Stimulated activated CD8-positive, alpha-beta memory T cell treated with anti-CD3 and anti-CD28 coated beads, Interleukin-15, amount 100 ng/mL, for 24 hours (primary cell): ENCODE data around the gene FOXO1.
A peak's percentile ranks its signal among the peaks of the same experiment; 100 is the strongest.

Experiments
- DNase-seq: peaks from one replicate; pipeline ENCODE4 v3.0.0-alpha.2; 2020; ENCODE audit warnings: low read depth

Gene FOXO1

DNA sequence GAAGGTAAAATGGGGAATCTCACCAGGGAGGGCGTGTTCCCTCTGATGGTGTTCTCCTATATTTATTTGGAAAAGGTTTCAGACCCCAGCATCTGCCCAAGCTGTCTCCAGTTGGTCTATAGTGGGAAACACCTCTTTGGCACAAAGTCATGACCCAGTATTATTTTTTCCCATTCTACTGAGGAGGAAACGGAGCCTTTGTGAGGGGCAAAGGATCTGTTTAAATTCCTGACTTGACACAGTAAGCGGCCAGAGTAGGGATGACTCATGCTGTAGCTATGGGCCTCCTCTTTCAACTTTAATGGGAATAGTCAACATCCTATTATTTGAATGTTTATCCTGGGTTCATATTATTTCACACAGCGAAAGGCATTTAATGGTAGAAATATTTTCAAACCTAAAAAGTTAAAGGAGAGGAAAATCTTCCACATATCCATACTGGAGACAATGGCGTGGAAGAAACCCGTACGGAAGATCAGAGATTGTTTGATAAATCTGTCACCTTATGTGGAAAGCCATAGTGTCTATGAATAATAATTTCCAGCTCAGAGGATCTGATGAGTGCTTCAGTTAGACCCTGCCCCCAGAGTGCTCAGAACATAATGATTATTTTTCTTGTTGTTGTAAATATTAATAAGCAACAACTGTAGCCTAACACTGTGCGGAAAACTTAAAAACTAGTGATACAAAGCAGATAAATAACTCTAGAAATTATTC lies 126.0 kb downstream of the FOXO1 start:
- DNase-seq: no peak

DNA sequence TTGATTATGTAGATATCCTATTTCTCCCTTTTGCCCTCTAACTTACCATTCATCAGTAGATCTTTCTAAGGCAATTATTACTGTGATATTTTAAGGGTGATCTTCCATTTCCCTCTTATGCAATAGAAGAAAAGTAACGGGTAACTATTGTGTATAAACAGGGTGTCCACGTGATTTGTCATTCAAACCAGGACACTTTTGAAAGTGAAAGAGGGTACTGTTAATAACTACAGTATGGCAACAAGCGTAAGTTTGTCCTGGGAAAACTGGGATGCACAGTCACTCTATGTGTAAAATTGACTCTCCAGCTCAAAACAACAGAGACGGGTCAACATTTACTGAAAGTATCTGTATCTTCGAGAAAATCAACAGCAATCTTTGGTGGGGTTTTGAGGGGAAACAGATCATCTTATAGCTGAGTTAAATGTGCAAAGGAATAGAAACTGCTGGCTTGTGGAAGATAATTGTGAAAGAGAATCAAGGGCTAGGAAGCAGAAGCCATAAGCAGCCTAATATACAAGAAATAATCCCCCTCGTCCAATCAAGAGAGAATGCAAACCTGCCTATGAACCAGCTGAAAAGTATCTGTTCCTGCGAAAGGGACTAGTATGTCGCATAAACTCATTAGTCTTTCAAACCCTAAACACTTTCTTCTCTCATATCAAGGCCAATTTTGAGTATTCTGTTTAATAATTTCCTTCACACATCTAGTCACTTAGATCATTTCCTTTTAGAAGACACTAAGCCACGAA lies 126.7 kb downstream of the FOXO1 start:
- DNase-seq: no peak

DNA sequence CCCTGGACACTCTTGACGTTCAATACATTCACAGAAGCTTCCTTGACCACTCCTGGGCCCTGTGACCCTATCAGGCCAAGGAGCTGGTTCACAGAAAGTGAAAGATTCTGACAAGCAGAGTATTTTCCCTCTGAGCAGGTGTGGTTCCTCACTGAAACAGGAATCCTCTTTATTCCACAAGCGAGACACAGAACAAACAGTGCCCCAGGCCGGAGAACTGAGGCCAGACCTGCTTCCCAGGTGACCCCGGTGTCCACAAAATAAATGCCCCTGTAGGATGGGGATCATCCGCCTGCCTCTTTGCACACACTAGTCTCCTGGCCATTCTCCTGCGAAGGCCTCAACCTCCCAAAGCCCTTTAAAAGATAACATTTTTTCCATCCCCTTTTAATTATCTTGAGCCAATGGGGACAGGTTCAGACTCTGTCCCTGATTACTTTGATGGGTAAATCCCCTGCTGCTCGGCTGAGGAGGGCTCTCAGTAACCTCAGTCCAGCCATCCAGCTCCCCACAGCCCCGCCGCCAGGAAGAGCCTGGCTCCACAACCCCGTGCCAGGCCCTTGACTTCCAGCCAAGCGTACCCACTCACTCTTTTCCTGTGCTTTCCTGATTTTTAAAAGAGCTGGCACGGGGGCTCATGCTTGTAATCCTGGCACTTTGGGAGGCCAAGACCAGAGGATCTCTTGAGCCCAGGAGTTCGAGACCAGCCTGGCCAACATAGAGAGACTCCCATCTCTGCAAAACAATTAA lies 129.1 kb downstream of the FOXO1 start:
- DNase-seq: no peak

- DNase-seq: no peak
Observed at GRCh38 chr13:40536443-40537113, 129.9 kb downstream of the FOXO1 start.

DNA sequence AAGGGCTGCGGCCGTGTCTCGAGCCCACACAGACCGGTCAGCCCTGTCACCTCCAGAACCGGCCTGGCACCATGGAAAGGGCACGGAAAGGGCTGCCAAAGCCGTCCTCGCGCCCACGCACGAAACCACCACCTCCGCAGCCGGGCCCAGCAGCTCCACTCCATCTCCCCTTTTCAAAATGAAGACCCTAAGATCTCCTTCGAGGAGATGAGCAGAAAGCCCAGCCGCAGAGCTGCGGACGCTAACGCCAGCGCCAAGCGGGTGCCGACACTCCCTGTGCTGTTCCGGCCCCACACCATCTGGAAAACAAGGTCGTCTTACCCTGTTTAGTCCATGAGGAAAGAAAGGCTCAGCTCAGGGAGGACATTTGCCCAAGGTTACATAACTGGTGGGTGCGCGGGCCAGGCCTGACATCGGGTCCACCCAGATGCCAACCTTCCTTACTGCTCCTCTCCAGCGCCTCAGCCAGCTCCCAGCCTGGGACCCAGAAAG lies 131.1 kb downstream of the FOXO1 start:
- no peak for DNase-seq

GRCh38 chr13:40534456-40534855 lies 132.0 kb downstream of the FOXO1 start:
- DNase-seq: no peak

- no peak for DNase-seq
Observed at GRCh38 chr13:40533072-40533471, 133.4 kb downstream of the FOXO1 start.

GRCh38 chr13:40530961-40531360 lies 135.5 kb downstream of the FOXO1 start:
- DNase-seq: no peak

DNA sequence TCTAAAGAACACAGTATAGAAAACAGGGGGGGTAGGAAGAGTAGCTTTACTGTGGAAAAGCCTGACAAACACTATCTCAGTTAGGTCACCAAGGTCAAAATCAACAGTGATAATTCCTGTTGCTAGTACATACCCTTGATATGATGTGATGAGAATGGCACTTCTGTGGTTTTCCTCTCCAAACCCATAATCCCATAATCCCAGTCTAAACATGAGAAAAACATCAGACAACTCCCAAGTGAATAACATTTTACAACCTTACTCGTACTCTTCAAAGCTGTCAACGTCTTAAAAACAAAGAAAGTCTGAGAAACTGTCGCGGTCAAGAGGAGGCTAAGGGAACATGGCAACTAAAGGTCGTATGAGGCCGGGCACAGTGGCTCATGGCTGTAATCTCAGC lies 137.6 kb downstream of the FOXO1 start:
- DNase-seq: no peak

DNA sequence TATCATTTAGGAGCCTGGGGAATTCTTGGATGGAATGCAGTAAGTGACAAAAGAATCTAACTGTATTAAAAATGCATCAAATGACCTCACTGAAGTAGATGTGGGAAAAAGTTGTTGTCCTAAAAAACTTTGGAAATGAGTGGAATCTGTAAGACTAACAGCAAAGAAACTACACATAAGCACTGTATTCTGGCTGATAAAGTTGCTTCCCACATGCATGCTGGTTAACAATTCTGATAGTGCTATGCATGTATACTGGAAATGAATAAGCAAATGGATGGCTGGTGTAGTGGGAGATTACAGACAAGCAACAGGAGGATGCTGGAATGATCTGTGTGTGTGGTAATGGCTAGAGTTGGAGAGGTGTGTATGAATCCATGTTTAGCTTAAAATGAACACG lies 138.5 kb downstream of the FOXO1 start:
- DNase-seq: no peak

- DNase-seq: no peak
Observed at GRCh38 chr13:40522282-40522681, 144.2 kb downstream of the FOXO1 start.

GRCh38 chr13:40520916-40521315 lies 145.5 kb downstream of the FOXO1 start:
- DNase-seq: no peak

DNA sequence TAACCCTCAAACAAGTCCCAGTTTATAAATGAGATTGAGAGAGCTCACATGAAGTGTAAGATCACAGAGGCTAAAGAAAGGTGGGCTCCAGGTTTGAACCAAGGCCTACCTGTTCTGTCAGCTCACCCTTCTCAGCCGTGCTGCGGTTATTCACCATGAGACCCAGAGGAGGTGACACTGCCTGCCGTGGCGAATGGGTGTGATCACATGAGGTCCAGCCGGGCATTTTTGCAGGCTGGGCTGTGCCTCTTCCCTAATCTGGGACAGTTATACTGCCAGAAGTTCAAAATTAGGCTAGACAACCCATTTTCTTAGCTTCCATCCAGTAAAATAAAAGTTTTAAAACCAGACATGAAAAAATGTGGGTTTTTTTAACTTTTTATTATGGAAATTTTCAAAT lies 146.8 kb downstream of the FOXO1 start:
- DNase-seq: no peak

DNA sequence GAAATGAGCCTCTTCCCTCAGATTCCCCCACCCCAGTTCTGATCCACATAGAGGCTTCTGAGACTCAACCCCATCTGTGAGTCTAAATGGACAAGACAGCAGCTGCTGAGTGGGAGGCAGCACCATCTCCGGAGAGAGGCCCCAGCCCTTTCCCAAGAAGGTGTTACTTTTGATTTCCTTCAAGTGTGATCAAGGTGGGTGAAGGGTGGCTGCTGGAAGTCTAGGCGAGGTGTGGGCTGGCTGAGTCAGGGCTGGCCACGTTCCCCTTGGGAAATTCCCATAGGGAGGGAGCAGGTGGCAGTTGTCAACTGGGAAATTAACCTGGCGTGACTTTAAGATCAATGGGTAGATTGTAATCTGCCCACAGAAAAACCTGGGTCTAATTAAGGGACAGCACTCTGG lies 148.0 kb downstream of the FOXO1 start:
- peak; percentile 13 for DNase-seq

- DNase-seq: no peak
Observed at GRCh38 chr13:40517486-40518480, 148.7 kb downstream of the FOXO1 start.

DNA sequence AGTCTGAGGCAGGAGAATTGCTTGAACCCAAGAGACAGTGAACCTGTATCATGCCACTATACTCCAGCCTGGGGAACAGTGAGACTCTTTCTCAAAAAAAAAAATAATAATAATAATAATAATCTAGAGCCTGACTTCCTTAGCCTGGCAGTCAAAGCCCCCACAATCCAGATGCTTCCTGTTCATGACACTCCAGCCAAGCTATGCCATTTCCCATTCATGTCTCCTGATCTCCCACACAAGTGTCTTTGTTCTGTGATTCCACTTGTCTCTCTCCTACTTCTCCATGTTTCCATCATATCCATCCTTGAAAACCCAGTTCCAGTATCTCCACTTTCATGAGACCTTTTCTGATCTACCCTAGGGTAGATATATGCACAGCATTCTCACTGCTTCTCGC lies 150.7 kb downstream of the FOXO1 start:
- no peak for DNase-seq

- DNase-seq: no peak
Observed at GRCh38 chr13:40514802-40515201, 151.6 kb downstream of the FOXO1 start.

DNA sequence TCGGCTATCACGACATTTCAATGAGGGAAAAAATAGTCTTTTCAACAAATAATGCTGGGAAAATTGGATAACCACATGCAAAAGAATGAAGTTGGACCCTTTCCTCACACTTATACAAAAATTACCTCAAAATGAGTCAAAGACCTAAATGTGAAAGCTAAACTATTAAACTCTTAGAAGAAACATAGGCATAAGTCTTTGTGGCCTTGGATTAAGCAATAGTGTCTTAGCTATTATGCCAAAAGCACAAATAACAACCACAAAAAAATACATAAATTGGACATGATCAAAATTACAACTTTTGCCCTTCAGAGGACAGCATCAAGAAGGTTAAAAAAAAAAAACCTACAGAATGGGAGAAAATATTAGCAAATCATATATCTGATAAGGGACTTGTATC lies 156.6 kb downstream of the FOXO1 start:
- DNase-seq: no peak

- DNase-seq: no peak
Observed at GRCh38 chr13:40508767-40509342, 157.6 kb downstream of the FOXO1 start.

DNA sequence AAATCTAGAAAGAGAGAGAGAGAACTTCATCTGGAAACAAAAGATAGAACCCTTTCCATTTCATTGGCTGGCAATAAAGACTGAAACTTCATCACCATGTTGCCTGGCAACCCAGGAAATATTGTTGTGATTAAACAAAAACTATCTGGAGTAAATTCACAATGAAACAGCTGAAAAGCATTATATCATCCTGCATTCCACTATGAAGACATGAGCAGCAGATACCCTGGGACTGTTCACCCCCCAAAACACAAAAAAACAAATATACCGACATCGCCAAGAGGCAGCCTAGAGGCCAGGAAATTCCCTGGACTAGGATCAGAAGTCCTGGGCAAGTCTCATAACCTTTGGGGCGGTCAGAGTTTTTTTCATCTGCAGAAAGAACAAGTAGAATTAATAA lies 158.3 kb downstream of the FOXO1 start:
- no peak for DNase-seq
